RWPE1 (cell line): ENCODE measurements around the gene PGAP2.
A peak's percentile ranks its signal among the peaks of the same experiment; 100 is the strongest.

Experiments
- CTCF ChIA-PET: fragments of 350-600 bp; sonication (Branson Sonifier 250); formaldehyde crosslinking; extraction: SDS; loops from one replicate; lab custom pipeline; 2021; lab: Yijun Ruan, JAX
- POLR2A ChIA-PET: fragments of 400-600 bp; formaldehyde crosslinking; extraction: SDS; loops from one replicate; lab custom pipeline; 2020; ENCODE audit warnings: antibody characterized with exemption; ENCODE audit not compliant: low non-redundant PET; lab: Yijun Ruan, JAX
- DNase-seq: peaks from one replicate; pipeline ENCODE4 v3.0.0; 2012; ENCODE audit warnings: low spot score
- H3K27ac ChIP-seq: fragments of 450-650 bp; 2 replicates; pipeline ENCODE4 v1.5.1; 2017
- CTCF ChIP-seq: fragments of 450-650 bp; conservative IDR thresholded peaks from 2 replicates; pipeline ENCODE4 v1.5.1; 2017; ENCODE audit warnings: low read depth, mild to moderate bottlenecking

Gene PGAP2

DNA sequence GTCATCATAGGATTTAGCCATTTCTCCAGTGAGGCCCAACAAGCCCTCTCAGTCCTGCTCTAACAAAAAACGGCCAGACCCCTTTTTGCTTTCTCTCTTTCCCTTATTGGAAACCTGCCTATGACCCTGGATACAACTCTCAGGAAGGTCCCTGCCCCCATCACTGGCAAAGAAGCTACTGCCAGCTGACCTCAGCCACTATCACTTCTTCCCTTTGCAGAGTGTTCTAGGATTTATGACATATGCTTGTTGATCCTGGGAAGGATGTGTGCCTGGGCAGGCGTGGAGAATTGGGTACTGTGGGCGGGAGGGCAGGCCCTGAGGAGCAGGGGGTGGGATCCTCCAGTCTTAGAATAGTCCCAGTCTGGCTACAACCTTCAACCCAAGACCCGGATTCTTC is 7.5 kb downstream of the PGAP2 start:
- ChIA-PET POLR2A (no interaction called here), CTCF (no interaction called here)

DNA sequence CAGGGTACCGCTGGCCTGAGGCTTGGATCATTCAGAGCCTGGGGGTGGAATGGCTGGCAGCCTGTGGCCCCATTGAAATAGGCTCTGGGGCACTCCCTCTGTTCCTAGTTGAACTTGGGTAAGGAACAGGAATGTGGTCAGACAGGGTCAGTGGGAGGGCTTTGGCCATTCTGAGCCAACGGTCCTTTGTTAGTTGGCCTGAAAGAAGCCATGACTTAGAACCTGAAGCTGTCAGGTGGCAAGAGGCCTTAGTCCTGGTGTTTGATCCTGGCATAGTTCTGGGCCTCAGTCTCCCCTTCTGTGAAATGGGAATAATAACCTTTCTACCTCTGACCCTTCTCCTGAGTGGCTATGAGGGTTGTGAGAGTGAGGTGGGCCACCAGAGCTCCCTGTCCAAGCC is 8.3 kb downstream of the PGAP2 start:
- TF ChIP-seq CTCF, result no peak
- H3K27ac ChIP-seq, result no peak overlapping the region
- ChIA-PET POLR2A (no interaction called here), CTCF (no interaction called here)
- DNase-seq, result no peak

More for the DNA sequence above, 7.5 kb downstream of the PGAP2 start:
- no peak for DNase-seq
- TF ChIP-seq CTCF, result no peak
- H3K27ac ChIP-seq, result no peak overlapping the region

DNA sequence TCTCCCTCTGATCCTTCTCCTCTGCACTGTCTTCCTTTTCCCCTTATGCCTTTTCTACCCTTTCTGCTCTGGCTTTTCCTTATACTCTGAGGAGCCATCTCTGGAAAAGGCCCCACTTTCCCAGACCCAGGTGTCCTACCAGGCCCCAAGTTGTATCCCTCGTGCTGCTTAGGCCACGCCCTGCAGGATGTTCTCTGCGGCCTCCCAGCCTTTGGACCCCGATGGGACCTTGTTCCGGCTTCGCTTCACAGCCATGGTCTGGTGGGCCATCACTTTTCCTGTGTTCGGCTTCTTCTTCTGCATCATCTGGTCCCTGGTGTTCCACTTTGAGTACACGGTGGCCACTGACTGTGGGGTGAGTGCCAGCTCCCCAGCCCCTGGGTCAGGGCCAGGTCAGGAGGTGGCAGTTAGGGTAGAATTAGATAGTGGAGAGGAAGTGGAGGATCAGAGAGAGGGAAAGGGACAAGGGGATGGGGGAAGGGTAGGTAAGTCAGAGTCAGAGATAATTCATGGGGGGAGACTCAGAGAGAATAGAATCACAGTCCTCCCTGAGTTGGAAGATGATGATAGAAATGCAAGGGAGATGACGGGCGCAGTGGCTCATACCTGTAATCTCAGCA is 8.9 kb downstream of the PGAP2 start:
- ChIA-PET CTCF (interaction anchor here (0.7 kb wide), 1 partner anchor 736 kb away, joined by 4 read pairs; no protein-coding TSS in a partner anchor), POLR2A (no interaction called here)
- DNase-seq, result no peak
- TF ChIP-seq CTCF, result no peak
- H3K27ac ChIP-seq, result no peak overlapping the region

DNA sequence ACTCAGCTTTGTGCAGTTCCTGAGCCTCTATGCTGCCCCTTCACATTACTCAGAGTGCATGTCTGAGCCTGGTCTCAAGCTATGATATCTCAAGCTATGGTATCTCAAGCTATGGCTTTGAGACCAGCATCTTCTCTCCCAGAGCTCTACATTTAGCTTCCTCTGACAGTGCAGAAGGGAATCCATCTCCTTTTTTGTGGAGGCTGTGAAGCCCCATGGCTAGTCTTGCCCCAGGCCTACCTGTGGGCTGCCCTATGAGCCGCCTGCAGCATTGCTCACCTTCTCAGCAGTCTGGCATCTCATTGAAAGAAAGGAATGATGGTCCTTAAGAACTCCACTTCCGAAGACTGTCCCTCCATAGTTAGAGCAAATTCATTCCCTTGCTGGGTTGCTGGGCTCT is 12.6 kb downstream of the PGAP2 start:
- CTCF ChIA-PET, result interaction anchor here (0.7 kb wide), 1 partner anchor 247 kb away, joined by 3 read pairs; no protein-coding TSS in a partner anchor
- POLR2A ChIA-PET, result no interaction called here

GRCh38 chr11:3822312-3822711 is 14.0 kb downstream of the PGAP2 start:
- H3K27ac ChIP-seq, result no peak overlapping the region
- ChIA-PET POLR2A (no interaction called here), CTCF (interaction anchor here (0.6 kb wide), 1 partner anchor 38 kb away, joined by 5 read pairs; no protein-coding TSS in a partner anchor)
- DNase-seq, result no peak
- no peak for TF ChIP-seq CTCF

More for the DNA sequence above, 12.6 kb downstream of the PGAP2 start:
- DNase-seq, result no peak
- TF ChIP-seq CTCF, result no peak
- H3K27ac ChIP-seq, result no peak overlapping the region

DNA sequence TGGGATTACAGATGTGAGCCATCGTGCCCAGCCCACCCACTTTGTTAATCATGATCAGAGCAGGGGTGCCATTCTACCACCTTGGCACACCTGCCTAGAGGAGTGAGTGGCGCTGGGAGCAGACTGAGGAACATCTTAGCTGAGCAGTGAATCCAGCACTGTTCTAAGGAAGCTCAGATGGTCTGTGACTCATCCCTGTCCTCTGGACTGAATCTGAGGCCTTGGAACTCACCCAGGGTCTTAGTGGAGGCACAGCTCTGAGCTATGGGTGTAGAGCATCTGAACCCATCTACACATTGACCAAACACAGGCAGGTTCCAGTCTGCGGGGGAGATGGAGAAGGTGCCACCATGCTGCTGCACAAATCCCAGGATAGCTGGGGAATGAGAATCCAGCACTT is 14.9 kb downstream of the PGAP2 start:
- TF ChIP-seq CTCF, result no peak
- CTCF ChIA-PET, result interaction anchor here (1.2 kb wide), 2 partner anchors 18 to 249 kb away, joined by 3 read pairs; no protein-coding TSS in a partner anchor

More for the DNA sequence above, 14.9 kb downstream of the PGAP2 start:
- peak overlapping the region; percentile 40 for H3K27ac ChIP-seq
- DNase-seq, result no peak
- POLR2A ChIA-PET, result no interaction called here
